GM18951 (cell line): Measurements from ENCODE around the gene ESPL1.

Experiments
- POLR2A ChIP-seq: IDR thresholded peaks from 4 replicates; pipeline ENCODE4 v1.6.1; 2011; ENCODE audit warnings: mild to moderate bottlenecking; ENCODE audit not compliant: insufficient read length, insufficient read depth; ENCODE audit errors: extremely low read depth
- in situ Hi-C: fragments of 300-500 bp; cut with MboI; formaldehyde crosslinking; loops from one replicate; pipeline ENCODE4 v1.12.0; 2022; ENCODE audit warnings: low sequenced_read_pairs, mixed read lengths, inconsistent platforms; ENCODE audit not compliant: unreplicated experiment

Gene ESPL1

DNA sequence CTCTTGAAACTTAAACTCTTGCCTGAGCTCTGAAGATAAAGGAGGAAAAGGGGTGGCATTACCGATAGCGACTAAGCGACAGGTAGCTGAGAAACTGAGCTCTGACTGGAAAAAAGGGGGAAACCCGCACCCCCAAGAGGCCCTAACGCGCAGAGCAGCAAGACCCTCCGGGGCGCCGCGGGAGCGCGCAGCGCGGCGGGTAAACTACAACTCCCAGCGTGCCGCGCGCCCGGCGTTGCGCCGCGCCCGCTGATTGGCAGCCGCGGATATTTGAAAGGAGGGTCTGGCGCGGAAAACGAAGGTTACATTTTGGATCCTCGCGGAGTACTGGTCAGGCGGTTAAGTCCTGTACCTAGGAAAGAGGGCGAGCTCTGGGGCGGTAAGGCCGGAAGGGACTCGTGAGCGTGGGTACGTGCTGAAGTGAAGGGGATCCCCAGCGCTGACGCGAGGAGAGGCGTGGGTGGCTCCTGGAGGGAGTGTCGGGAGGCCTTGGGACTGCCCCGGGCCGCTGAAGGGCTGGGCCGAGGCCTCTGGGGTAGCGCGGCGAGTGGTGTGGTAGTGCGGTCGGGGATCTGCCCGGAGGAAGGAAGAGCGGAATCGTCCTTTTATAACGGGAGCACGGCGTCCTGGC, at the start of gene ESPL1:
Gene ESPL1, plus strand, starts transcription at position 301 of the 631 bp plus-strand sequence. CDS start 468 bp downstream, outside the sequence.
- in situ Hi-C loops = no loop called here
- peak; percentile 63 for TF ChIP-seq POLR2A

DNA sequence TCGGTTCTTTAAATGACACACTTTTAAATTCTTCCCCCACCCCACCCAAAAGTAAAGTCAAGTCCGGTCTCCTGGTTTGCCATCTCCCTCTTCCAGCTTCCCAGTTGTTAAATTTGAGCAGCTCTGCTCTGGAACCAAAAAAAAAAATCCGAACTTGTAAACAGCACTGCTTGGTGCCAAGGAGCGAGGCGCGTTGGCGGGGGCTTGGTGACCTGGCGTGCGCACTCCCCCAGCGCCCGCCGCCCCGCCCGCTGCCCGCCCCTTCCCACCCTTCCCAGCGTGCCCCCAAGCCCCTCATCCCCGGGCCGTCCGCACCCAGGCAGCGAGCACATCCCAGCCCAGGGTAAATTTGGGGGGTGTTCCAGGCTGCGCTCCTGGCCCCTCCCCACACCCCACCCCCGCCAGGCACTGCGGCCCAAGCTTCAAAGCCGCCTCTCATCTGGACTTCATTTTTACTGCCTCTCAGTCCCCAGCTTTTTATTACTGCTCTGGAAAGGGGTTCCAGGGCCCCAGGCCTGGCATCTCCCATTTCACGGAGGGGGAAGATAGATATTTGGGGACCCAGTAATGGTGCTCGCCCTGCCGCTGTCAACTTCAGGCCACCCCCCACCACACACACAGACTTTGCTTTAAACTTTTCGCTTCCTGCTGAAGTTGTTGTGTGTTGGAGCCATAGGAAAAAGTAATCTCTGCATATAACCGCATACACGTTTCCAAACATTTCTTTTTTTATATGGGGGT, 49.4 kb upstream of the ESPL1 start:
- TF ChIP-seq POLR2A = no peak
- in situ Hi-C loops = loop anchor here (10.0 kb wide), 1 partner anchor 76 kb away; the partner anchor contains the start of genes MYG1 and PFDN5

DNA sequence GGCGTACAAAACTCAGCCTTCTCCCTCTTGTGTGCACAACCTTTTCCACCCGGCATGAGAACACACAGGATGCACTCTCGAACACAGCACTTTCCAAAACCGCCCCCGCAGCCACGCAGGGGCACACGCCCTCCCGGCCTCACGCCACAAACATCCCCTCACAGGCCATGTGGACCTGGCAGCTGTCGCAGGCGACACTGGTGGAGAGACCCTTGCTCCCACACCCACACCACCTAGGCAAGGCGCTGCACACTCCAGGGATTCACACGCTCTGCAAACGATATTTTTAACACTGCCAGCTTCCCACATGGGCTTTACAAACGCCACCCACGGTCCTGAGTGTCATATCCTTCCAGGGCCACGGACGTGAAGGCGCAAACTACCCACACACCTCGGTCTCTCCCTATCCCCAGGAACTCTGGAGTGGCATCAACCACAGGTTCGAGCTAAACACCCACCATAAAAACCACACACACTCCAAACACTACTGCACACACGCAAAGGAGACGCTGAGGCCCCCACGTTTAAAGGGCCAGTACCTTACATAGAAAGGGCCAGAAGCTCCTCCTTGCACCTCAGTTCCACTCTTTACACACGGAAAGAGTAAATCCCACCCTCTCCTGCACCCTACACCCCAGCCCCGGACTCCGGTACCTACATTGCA, 48.7 kb upstream of the ESPL1 start:
- no peak for TF ChIP-seq POLR2A
- in situ Hi-C loops = loop anchor here (10.0 kb wide), 1 partner anchor 75 kb away; the partner anchor contains the start of genes MYG1 and PFDN5

DNA sequence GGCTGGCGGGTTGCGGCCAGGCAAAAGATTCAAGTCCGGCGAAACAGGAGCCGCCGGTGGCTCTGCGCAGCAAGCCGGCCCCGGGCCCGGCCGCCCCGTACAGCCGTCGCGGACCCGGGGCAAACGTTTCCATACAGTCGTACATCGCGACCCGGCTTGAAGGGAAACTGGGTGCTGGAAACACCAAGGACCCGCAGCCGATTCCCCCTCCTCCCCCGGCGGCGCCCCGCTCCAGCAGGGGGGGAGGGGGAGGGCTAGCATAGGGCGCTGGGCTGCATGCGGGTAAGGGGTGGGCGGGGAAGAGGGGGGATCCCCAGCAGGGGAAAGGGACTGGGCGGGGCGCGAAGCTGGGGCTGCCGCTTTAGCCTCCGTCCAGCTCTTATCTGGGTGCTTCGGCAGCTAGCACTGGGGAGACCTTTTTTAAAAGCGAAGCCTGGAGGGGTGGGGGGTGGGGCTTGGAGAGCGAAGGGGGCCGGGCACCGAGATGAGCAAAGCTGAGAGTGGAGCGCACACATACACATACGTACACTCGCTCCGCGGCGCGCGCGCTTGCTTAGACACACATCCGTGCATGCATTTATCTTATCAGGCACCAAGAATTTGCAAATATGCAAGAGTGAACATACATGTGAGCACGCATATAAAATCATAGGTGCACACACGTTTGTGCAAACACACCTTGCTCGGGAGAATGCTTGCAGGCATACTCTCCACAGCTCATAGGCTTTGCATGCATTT, 48.0 kb upstream of the ESPL1 start:
- TF ChIP-seq POLR2A = no peak
- in situ Hi-C loops = loop anchor here (10.0 kb wide), 1 partner anchor 75 kb away; the partner anchor contains the start of genes MYG1 and PFDN5

DNA sequence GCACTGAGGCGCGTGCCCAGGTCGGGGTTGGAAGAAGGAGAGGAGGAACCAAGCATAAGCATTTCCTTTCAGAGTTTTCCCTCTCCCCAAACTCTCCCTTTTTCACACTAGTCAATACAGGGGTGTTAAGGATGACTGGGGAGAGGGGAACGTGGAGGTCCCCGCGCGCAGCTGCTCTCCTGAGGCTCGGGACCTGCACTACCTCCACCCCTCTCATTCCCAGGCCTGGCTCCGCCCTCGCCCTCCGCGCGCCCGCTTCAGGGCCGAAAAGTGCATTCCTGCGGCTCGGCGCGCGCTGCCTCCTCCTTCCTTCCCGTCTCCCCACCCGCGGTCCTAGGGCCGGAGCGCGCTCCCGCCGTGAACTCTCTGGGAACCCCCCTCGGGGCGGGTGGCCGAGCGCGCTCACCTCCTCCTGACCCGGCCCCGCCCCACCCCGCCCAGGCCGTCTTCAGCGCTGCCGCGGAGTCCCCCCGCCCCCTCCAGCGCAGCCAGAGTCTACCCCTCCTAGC, 47.4 kb upstream of the ESPL1 start:
- in situ Hi-C loops = no loop called here
- TF ChIP-seq POLR2A = peak; percentile 42

DNA sequence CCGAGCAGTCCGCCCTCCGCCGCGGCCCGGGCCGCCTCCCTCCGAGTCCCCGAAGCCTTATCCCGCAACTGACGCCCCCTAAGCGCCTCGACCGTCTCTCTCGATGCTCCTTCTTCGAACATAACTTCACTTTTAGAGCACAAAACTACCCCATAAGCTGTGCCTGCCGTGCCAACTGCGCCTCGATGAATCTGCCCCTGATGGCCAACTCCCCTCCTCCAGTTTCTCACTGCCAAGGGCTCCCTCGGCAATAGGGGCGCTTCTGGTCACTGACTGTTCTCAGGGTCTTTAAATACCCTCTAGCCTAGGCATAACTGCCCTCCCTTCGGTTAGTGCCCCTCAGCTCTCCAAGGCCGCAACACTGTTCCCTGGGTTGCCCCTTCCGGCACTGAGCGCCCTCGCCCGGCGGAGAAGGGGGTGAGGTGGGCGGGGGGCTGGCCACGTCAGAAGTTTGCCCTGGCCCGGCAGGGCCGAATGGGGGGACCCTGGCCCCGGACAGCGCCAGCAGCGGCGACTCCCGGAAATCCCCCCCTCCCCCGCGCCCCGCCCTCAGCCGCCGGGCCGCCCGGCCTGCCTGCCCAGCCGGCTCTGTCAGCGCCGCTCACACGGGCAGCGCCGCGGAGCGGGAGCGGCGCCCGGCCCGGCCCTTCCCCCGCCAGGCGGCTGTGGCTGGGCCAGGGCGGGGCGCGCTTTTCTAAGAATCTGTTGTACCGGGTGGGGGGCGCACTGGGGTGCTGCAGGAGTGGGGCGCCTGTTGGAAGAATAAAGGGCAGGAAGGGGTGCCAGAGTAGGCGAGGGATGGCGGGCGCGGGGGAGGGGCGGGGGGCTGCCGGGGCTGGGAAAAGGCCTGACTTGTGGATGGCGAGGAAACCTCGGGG, 46.7 kb upstream of the ESPL1 start:
- in situ Hi-C loops = no loop called here

DNA sequence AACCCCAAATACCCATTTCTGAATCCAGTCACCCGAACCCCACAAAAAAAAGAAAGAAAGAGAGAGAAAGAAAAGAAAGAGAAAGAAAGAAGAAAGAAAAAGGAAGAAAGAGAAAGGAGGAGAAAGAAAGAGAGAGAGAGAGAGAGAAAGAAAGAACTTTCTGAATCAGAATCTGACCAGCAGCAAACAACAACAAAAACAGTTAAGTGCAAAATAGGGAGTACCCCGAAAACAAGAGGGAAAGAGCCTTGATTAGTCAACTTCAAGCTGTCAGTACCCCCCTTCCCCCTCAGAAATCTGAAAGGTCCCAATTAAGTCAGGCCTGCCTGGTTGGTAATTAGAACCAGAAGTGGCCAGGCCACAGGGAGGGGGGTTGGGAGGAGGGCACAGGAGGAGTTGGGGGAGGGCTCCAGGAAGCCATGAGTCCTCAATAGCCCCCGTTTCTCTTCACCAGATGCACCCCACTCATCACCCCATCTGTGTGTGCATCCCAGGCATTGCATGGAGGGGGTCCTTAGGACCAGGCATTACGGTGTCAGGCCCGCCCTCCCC, 45.9 kb upstream of the ESPL1 start:
- TF ChIP-seq POLR2A = no peak
- in situ Hi-C loops = no loop called here

More for the DNA sequence above, 46.7 kb upstream of the ESPL1 start:
- peak; percentile 65 for TF ChIP-seq POLR2A

DNA sequence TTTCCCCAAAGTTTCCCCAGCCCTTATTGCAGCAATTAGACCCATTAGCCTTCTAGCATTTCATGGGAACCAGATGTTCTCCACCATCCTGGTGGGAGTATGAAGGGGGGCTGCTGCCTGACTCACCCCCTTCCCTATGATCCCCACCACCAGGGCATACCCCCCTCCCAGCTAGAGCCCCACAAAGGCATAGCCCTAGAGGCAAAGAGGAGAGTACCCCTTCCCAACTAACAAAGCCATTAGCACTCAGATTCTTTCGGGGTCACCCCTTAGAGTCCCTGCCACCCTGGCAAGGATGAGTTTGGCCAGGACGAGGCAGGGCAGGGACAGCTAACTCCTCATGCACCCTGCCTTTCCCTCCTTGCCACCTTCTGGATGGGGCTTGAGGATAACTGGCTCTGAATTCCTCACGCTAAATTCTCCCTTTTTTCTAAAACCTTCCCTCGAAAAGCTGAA, 45.3 kb upstream of the ESPL1 start:
- in situ Hi-C loops = no loop called here

DNA sequence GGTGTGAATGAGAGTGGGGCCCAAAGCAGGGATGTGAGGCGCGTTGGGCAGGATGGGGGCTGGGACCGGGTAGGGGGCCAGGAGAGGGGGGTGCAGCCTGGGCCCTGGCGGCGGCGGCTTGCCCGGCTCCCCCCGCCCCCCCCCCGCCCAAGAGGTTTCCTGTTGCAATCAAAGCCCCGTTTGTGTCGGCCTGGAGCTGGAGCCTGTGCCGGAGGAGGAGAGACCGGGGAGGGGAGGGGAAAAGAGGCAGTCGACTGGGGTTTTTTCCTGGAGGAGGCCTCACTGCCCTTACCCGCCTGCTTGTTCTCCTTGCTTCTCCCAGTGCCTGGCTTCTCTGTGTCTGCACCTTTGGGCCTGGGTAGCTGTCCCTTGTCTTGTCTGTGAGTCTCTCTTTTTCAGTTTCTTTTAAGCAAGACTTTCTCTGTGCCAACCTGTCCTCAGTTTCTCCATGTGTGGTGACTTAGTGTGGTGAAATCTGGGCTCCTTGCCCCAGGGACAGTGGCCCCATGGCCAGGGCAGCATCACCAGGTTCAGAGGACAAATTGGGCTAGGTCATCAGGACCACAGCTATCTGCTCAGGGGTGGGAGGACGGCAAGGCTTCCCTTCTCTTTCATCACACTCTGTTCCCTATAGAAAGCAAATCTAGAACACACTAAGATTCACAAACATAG, 44.6 kb upstream of the ESPL1 start:
- in situ Hi-C loops = no loop called here
- TF ChIP-seq POLR2A = no peak

More for the DNA sequence above, 45.3 kb upstream of the ESPL1 start:
- no peak for TF ChIP-seq POLR2A

DNA sequence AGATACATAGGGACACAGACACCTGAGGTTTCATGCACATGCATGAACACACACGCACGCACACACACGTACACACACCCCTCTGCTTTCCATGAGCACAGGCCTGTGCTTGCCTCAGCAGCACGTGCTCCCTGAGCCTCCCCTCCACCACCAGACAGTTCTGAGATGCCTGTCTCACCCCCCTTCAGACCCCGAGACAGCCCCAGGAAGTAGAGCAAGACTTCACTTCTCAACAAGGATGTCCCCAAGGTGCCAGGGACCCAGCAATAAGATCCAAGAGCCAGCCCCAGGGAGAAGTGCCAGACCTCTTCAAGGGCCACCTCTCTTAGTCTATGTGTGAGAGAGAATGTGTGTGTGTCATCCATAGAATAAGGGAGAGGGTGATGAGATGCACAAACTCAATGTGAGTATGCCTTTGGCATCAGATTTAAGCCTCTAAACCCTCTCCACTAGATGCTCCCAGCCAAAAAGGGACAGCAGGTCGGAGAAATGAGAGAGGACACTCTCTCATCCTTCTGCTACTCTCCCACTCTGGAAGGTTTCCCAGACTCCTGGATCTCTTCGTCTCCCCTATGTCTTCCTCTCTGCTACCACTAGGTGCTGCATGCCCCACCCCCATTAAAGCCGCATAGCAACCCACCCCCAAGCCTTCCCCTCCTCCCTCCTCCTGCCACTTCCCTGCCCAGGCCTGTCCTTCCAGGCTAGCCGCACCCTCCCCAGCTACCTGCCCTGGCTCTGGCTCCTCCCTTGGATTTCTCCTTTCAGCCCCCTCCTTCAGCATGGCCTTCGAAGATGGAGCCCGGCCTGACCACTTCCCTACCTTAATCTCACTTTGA, 43.8 kb upstream of the ESPL1 start:
- in situ Hi-C loops = no loop called here
- TF ChIP-seq POLR2A = no peak
